HG02798 (cell line): ENCODE measurements around the gene IQCE.
"Not testable (repeated sequence)": the region's sequence is repeated elsewhere in the genome, so short reads cannot be mapped to it uniquely, and the experiment has no call there.

Source experiments
- ATAC-seq: cut with Tn5 transposase; IDR thresholded peaks from one replicate; pipeline ENCODE4 v1.9.1; 2021; ENCODE audit warnings: mild to moderate bottlenecking; ENCODE audit not compliant: unreplicated experiment, poor library complexity

Gene IQCE

GRCh38 chr7:2596464-2597272 is 37.9 kb downstream of the IQCE start:
- no peak for ATAC-seq

- no peak for ATAC-seq
These were observed 38.5 kb downstream of the IQCE start for GRCh38 chr7:2597273-2597640.

GRCh38 chr7:2598154-2598823 is 39.5 kb downstream of the IQCE start:
- no peak for ATAC-seq

GRCh38 chr7:2601065-2601464 is 42.3 kb downstream of the IQCE start:
- ATAC-seq, result no peak

GRCh38 chr7:2601907-2602306 is 43.1 kb downstream of the IQCE start:
- no peak for ATAC-seq

- no peak for ATAC-seq
These were observed 43.7 kb downstream of the IQCE start for GRCh38 chr7:2602406-2603043.

GRCh38 chr7:2603044-2603965 is 44.5 kb downstream of the IQCE start:
- no peak for ATAC-seq

GRCh38 chr7:2604608-2605174 is 45.9 kb downstream of the IQCE start:
- no peak for ATAC-seq

GRCh38 chr7:2605608-2606538 is 47.1 kb downstream of the IQCE start:
- no peak for ATAC-seq

GRCh38 chr7:2606539-2606936 is 47.8 kb downstream of the IQCE start:
- no peak for ATAC-seq

GRCh38 chr7:2607122-2607922 is 48.5 kb downstream of the IQCE start:
- ATAC-seq, result no peak

GRCh38 chr7:2607923-2608904 is 49.4 kb downstream of the IQCE start:
- ATAC-seq, result no peak

GRCh38 chr7:2608921-2609411 is 50.2 kb downstream of the IQCE start:
- ATAC-seq, result no peak

- not testable (repeated sequence) for ATAC-seq
These were observed 50.9 kb downstream of the IQCE start for GRCh38 chr7:2609646-2610045.

GRCh38 chr7:2610466-2610865 is 51.7 kb downstream of the IQCE start:
- no peak for ATAC-seq

- no peak for ATAC-seq
These were observed 52.1 kb downstream of the IQCE start for GRCh38 chr7:2610898-2611297.

- no peak for ATAC-seq
These were observed 52.6 kb downstream of the IQCE start for GRCh38 chr7:2611401-2611800.
